ENCODE measurements around the gene PPME1. TPM values are rescaled to one million over a fixed set of nuclear protein-coding genes. Genes with fewer than 3 reads are reported as not detected.

Gene PPME1
- total RNA-seq, 1 experiment from 2014 or later: 38.1 TPM

DNA sequence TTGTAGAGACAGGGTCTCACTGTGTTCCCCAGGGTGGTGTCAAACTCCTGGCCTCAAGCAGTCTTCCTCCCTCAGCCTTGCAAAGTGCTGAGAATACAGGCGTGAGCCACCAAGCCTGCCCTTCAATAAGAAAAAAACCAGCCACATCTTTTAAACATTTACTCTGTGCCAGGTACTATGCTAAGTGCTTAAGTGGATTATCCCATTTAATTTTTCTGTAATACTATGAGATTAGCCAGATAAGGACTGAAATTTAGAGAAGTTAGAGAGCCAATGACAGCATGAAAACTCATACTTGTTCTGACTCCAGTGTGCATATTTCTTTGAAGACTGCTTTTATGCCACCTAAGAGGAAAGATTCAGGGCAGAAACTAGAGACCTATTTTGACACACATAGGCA is 35.7 kb downstream of the PPME1 start:
- H3K36me3 Mint-ChIP-seq (ENCODE audit: insufficient read depth, unreplicated experiment): peaks cover 46% of the 10 kb centered on the region
- no peaks in the 10 kb centered on the region for H3K9me3 Mint-ChIP-seq (ENCODE audit: unreplicated experiment)
- ChIA-PET CTCF (no interaction called here), POLR2A (no interaction called here)
- H3K4me1 Mint-ChIP-seq (ENCODE audit: insufficient read depth, unreplicated experiment): no peaks in the 10 kb centered on the region
- no peak overlapping the region for H3K4me3 Mint-ChIP-seq (ENCODE audit: unreplicated experiment)
- H3K27me3 Mint-ChIP-seq (ENCODE audit: insufficient read depth, unreplicated experiment): no peaks in the 10 kb centered on the region
- TF ChIP-seq, protein P1, sequence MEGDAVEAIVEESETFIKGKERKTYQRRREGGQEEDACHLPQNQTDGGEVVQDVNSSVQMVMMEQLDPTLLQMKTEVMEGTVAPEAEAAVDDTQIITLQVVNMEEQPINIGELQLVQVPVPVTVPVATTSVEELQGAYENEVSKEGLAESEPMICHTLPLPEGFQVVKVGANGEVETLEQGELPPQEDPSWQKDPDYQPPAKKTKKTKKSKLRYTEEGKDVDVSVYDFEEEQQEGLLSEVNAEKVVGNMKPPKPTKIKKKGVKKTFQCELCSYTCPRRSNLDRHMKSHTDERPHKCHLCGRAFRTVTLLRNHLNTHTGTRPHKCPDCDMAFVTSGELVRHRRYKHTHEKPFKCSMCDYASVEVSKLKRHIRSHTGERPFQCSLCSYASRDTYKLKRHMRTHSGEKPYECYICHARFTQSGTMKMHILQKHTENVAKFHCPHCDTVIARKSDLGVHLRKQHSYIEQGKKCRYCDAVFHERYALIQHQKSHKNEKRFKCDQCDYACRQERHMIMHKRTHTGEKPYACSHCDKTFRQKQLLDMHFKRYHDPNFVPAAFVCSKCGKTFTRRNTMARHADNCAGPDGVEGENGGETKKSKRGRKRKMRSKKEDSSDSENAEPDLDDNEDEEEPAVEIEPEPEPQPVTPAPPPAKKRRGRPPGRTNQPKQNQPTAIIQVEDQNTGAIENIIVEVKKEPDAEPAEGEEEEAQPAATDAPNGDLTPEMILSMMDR (IDR thresholded peaks at IDR 0.05; ENCODE audit: unreplicated experiment): no peak
- no peak for DNase-seq (ENCODE audit: unreplicated experiment)
- no TSS peak for BruUV-seq (replicated peaks)
- no peak overlapping the region for H3K27ac Mint-ChIP-seq (ENCODE audit: low read depth, unreplicated experiment)
- intact Hi-C loops (cut with micrococcal nuclease): no loop called here

DNA sequence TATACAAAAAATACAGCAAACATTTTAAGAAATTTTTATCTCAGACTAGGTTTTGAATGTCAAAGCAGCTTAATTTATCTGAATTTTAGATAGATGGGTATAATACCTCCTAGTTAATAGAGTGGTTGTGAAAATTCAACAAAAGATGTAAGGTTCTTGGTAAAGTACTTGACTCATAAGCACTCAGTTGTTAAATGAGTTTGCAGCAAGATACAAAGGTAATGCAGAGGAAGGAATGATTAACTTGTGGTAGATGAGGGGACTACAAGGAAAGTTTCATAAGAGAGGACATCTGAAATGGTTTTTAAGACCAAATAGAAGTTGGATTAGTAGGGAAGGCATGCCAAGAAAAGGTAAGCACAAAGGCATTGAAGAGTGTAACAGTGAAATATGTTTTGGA is 37.4 kb downstream of the PPME1 start:
- Mint-ChIP-seq H3K9me3 (ENCODE audit: unreplicated experiment) (no peaks in the 10 kb centered on the region), H3K27me3 (ENCODE audit: insufficient read depth, unreplicated experiment) (no peaks in the 10 kb centered on the region), H3K36me3 (ENCODE audit: insufficient read depth, unreplicated experiment) (peaks cover 45% of the 10 kb centered on the region), H3K4me1 (ENCODE audit: insufficient read depth, unreplicated experiment) (no peaks in the 10 kb centered on the region), H3K4me3 (ENCODE audit: unreplicated experiment) (no peak overlapping the region), H3K27ac (ENCODE audit: low read depth, unreplicated experiment) (no peak overlapping the region)
- no TSS peak for BruUV-seq (replicated peaks)
- DNase-seq (ENCODE audit: unreplicated experiment): no peak
- TF ChIP-seq, protein P1 (IDR thresholded peaks at IDR 0.05; ENCODE audit: unreplicated experiment): no peak
- intact Hi-C loops (cut with micrococcal nuclease): no loop called here
- ChIA-PET POLR2A (interaction anchor here (1.5 kb wide), 1 partner anchor 12 kb away, joined by 5 read pairs; no protein-coding TSS in a partner anchor), CTCF (interaction anchor here (1.1 kb wide), 1 partner anchor 245 kb away, joined by 3 read pairs; no protein-coding TSS in a partner anchor)

DNA sequence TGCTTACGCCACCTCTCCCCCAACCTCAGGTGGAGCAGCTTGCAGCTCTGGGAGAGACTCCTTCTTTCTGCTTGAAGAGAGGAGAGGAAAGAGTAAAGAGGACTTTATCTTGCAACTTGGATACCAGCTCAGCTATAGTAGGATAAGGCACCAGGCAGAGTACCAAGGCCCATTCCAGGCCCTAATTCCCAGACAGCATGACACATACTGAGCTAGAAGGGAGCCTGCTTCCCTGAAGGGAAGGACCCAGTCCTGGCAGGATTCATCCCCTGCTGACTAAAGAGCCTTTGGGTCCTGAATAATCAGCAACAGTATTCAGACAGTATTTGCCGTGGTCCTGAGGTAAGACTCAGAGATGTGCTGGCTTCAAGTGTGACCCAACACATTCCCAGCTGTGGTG is 41.4 kb downstream of the PPME1 start:
- Mint-ChIP-seq H3K9me3 (ENCODE audit: unreplicated experiment) (peaks cover 7% of the 10 kb centered on the region), H3K36me3 (ENCODE audit: insufficient read depth, unreplicated experiment) (peaks cover 42% of the 10 kb centered on the region), H3K4me3 (ENCODE audit: unreplicated experiment) (no peak overlapping the region), H3K27me3 (ENCODE audit: insufficient read depth, unreplicated experiment) (no peaks in the 10 kb centered on the region), H3K4me1 (ENCODE audit: insufficient read depth, unreplicated experiment) (no peaks in the 10 kb centered on the region), H3K27ac (ENCODE audit: low read depth, unreplicated experiment) (no peak overlapping the region)
- POLR2A ChIA-PET: no interaction called here
- TF ChIP-seq, protein P1 (IDR thresholded peaks at IDR 0.05; ENCODE audit: unreplicated experiment): no peak
- CTCF ChIA-PET: no interaction called here
- intact Hi-C loops (cut with micrococcal nuclease): no loop called here
- no peak for DNase-seq (ENCODE audit: unreplicated experiment)
- BruUV-seq (replicated peaks): no TSS peak

DNA sequence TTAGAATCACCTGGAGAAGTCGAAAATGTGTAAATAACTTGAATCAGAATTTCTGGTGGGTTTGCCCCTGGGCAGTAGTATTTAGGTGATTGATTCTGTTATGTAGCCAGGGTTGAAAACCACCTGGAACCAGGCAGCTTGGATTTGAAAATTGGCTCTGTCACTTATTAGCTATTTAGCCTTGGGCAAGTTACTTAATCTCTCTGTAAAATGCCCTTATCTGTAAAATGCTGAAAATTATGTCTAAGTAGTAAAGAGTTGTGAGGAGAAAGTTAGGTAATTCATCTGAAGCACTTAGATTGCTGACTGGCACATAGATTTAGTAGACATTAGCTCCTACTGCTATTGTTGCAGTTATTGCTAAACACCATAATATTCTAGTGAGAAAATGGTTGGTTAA is 49.3 kb downstream of the PPME1 start:
- H3K4me1 Mint-ChIP-seq (ENCODE audit: insufficient read depth, unreplicated experiment): peaks cover 5% of the 10 kb centered on the region
- H3K27ac Mint-ChIP-seq (ENCODE audit: low read depth, unreplicated experiment): no peak overlapping the region
- H3K9me3 Mint-ChIP-seq (ENCODE audit: unreplicated experiment): peaks cover 7% of the 10 kb centered on the region
- H3K27me3 Mint-ChIP-seq (ENCODE audit: insufficient read depth, unreplicated experiment): no peaks in the 10 kb centered on the region
- peaks cover 21% of the 10 kb centered on the region for H3K36me3 Mint-ChIP-seq (ENCODE audit: insufficient read depth, unreplicated experiment)
- no peak for DNase-seq (ENCODE audit: unreplicated experiment)
- intact Hi-C loops (cut with micrococcal nuclease): no loop called here
- ChIA-PET POLR2A (interaction anchor here (0.7 to 1.0 kb wide), 3 partner anchors 9 to 49 kb away, joined by 3 to 5 read pairs (median 3); partner anchors contain the start of genes C2CD3 and PPME1), CTCF (interaction anchor here (0.6 kb wide), 1 partner anchor 1438 kb away, joined by 3 read pairs; no protein-coding TSS in a partner anchor)
- TF ChIP-seq, protein P1 (IDR thresholded peaks at IDR 0.05; ENCODE audit: unreplicated experiment): no peak
- no TSS peak for BruUV-seq (replicated peaks)
- H3K4me3 Mint-ChIP-seq (ENCODE audit: unreplicated experiment): no peak overlapping the region
